H1 (cell line): ENCODE data around the gene MAN1A2. TPM values are rescaled to one million over a fixed set of nuclear protein-coding genes. Genes with fewer than 3 reads are reported as not detected.

Experiments used
- RAD21 ChIP-seq, 2 experiments: IDR thresholded peaks in 1 of 2; conservative IDR thresholded peaks in 1 of 2; 2 replicates each; pipeline ENCODE4 v1.6.1; 2011; ENCODE audit warnings: low read depth in 2 of 2, low read length in 2 of 2, improper control_type of control experiment in 1 of 2, inconsistent platforms in 1 of 2, mild to moderate bottlenecking in 1 of 2, moderate library complexity in 1 of 2
- RXRA ChIP-seq: IDR thresholded peaks from 2 replicates; pipeline ENCODE4 v1.6.1; 2011; ENCODE audit warnings: low read depth, mild to moderate bottlenecking, low read length, moderate library complexity; ENCODE audit not compliant: insufficient read depth
- polyA plus RNA-seq, 7 experiments: library from polyadenylated mRNA; depleted of rRNA in 3 of 7; stranded (reverse) in 5 of 7; unstranded in 2 of 7; fragments of >200 nt in 5 of 7; fragments of 200-250 nt in 2 of 7; gene quantifications; 1 replicate in 5 of 7; 2 replicates in 1 of 7; 4 replicates in 1 of 7; pipeline versions ENCODE4 v1.2.1 to v1.2.3, GENCODE V29; 2011 to 2013; ENCODE audit warnings: missing spikeins in 2 of 7, mixed read lengths in 2 of 7
- total RNA-seq: library from RNA; stranded (reverse); fragmentation: NEBNext Ultra II Directional; extraction: Animal tissue kit (Norgen Biotek cat#: 25700); gene quantifications from 2 replicates; pipeline ENCODE4 v1.2.1, GENCODE V29; 2021

MAN1A2 gene
- total and polyA plus RNA-seq, 2 of the 8 experiments (the other 6 are each of a cell fraction or from before 2014, with no cell fraction given): 5.5 to 18.8 TPM

DNA sequence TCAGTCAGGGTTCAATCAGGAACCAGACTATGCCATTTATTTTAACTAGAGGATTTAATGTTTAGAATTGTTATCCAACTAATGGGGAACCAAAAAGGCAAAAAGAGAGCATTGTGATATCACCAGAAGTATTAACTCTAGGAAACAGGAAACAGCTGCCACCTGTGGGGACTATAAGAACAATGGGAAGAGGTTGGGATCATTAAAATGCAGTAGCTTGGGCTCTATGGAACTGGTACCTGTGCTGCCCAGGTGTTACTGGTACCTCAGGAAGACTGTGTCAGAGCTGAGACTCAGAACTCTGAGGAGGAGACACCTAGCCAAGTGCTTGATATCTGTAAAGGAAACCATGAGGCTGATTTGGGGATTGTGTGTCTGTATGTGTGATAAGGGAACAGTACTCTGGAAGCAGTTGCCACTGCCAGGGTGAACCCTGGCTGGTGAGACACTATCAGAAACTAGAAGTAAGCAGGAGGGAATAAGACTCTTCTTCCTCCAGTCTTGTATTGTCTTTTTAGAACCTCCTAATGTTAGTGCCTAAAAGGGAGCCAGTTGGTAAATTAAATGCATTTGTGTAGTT lies 49.4 kb downstream of the MAN1A2 start (continued):
- TF ChIP-seq RXRA: no peak
- no peak for TF ChIP-seq RAD21 (IDR thresholded peaks at IDR 0.05 in 1 of 2, conservative IDR thresholded peaks at IDR 0.05 in 1 of 2; ENCODE audit: low read depth in 2 of 2, low read length in 2 of 2)
